ENCODE data around the gene JAM3.
"Not testable (repeated sequence)": the region's sequence is repeated elsewhere in the genome, so short reads cannot be mapped to it uniquely, and the experiment has no call there.

Gene JAM3

DNA sequence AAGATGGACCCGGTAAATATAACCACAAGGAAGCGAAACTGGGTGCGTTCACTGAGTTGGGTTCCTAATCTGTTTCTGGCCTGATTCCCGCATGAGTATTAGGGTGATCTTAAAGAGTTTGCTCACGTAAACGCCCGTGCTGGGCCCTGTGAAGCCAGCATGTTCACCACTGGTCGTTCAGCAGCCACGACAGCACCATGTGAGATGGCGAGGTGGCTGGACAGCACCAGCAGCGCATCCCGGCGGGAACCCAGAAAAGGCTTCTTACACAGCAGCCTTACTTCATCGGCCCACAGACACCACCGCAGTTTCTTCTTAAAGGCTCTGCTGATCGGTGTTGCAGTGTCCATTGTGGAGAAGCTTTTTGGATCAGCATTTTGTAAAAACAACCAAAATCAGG, 80.5 kb downstream of the JAM3 start:
- no peak for DNase-seq

- DNase-seq = no peak
Measured at GRCh38 chr11:134150195-134150903, 81.5 kb downstream of the JAM3 start.

DNA sequence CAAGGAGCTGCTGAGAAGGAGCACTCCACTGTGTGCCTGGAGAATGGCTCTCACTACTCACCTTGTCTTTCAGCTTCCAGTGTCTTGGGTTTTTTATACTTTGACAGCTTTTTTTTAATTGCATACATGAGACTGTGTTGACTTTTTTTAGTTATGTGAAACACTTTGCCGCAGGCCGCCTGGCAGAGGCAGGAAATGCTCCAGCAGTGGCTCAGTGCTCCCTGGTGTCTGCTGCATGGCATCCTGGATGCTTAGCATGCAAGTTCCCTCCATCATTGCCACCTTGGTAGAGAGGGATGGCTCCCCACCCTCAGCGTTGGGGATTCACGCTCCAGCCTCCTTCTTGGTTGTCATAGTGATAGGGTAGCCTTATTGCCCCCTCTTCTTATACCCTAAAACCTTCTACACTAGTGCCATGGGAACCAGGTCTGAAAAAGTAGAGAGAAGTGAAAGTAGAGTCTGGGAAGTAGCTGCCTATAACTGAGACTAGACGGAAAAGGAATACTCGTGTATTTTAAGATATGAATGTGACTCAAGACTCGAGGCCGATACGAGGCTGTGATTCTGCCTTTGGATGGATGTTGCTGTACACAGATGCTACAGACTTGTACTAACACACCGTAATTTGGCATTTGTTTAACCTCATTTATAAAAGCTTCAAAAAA, 82.3 kb downstream of the JAM3 start:
- no peak for DNase-seq

DNA sequence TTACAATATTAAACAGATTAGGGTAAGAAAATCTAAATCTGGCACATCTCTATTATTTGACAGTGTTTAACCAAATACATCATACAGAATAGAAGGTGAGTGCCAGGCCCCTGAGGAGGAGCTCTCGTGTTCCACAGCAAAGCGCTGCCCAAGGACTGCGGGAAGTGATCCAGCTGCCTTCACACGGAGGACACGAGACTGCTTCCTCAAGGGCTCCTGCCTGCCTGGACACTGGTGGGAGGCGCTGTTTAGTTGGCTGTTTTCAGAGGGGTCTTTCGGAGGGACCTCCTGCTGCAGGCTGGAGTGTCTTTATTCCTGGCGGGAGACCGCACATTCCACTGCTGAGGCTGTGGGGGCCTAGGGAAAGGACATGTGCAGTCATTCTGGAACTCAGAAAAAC, 83.8 kb downstream of the JAM3 start:
- no peak for DNase-seq

GRCh38 chr11:134153147-134153905, 84.5 kb downstream of the JAM3 start:
- no peak for DNase-seq

GRCh38 chr11:134154441-134154840, 85.6 kb downstream of the JAM3 start:
- no peak for DNase-seq

DNA sequence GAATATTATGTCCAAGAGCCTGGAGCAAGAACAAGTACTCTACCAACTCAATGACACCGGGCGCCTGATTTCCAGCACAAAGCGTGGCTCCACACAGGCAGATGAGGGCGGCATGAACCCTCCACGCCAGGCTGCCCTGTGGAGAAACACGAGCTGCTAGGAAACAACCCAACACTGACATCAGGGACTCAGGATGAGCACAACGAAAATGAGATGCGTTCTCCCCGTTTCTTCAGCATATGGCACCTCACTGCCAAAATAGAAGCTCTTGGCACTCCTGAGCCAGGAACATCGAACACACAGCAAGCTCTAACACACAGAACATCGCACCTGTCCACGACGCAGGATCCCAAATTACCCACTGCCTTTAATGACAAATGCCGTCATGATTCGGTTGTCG, 86.6 kb downstream of the JAM3 start:
- no peak for DNase-seq

DNA sequence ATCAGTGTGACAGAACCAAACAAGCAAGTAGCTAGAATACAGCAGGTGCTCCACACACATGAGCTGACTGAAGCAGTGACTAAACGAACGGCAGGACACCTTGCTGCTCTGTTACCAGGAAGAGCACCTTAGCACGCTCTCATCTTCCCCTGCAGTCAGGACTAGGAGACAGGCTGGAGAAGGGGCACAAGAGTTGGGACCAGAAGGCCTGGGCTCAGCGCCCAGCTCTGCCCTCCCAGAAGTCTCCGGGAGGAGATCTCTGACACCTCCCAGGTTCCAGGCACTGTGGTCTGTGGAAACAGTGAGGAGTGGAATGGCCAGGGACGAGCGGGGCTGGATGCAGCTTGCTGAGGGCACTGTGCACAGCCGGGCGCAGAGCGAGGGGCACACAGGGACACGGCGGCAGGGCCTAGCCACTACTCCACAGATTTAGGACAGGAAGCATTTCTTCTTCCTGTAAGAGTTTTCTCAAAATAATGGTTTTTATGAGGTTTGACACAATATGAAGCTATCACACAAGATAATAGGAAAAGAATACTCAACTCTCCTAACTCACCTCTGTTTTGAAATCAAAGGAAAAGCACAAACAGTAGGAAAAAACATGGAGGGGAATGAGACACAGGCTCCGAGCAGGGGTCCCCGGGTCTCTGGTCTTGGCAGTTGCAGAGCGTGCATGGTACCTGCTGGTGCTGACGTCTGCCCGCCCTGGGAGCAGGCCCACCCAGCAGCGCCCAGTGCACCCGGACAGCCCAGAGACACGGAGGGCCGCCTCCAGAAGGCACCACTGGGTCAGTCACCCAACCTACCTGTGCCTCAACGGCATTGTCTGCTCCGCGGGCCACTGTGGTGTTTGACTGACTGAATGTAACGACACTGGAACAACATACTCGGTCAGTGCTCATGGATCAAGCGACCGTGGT, 87.3 kb downstream of the JAM3 start:
- no peak for DNase-seq

DNA sequence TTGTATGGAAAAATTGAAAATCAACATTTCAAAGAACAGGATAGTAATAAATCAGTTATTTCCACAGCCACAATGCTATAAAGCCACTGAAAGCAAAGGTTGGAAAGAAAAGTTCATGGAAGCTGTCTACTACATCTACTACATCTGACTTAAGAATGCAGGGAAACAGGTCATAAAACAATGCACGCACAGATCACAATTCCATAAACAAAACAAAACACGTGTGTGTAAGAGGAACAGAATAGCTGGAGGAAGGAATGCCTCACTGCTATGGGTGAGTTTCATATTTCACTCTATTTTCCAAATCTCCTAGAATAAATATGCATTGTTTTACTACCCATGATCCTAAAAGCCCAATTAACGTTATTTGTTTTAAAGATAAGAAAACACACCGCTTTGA, 88.6 kb downstream of the JAM3 start:
- no peak for DNase-seq

DNA sequence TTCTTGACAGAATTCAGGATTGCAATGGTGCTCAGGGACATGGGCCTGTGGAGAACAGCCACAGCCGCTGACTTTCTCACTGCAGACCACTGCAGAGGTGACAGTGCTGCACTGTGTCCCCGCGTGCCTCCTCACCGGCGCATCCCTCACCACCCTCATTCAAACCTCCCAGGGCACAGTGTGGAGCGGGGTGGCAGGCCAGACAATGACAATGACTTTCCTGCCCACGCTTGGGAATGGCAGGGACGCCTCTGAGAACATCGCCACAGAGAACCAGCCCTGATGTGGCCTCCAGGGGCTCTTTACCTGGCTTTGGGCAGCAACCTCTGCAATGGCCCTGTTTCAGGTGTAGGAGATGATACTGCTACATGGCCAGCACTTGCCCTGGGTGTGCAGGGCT, 89.2 kb downstream of the JAM3 start:
- DNase-seq = no peak

DNA sequence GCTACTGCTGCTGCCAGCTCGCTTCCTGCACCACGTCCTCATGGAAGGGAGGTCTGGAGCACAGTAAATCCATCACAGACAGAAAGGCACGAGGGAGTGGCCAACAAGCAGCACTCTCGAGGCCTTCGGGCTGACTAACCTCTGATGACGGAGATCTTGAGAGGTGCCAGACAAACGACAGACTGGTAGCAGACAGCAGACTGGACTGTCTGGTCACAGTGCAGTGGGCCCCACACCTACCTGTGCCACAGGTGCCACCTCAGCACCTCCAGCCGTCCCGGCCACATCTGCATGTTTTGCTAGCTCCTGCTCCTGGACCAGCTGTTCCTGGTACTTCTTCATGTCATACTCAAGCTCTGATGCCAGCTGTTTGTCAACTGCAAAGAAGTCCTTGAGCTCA, 90.8 kb downstream of the JAM3 start:
- no peak for DNase-seq

DNA sequence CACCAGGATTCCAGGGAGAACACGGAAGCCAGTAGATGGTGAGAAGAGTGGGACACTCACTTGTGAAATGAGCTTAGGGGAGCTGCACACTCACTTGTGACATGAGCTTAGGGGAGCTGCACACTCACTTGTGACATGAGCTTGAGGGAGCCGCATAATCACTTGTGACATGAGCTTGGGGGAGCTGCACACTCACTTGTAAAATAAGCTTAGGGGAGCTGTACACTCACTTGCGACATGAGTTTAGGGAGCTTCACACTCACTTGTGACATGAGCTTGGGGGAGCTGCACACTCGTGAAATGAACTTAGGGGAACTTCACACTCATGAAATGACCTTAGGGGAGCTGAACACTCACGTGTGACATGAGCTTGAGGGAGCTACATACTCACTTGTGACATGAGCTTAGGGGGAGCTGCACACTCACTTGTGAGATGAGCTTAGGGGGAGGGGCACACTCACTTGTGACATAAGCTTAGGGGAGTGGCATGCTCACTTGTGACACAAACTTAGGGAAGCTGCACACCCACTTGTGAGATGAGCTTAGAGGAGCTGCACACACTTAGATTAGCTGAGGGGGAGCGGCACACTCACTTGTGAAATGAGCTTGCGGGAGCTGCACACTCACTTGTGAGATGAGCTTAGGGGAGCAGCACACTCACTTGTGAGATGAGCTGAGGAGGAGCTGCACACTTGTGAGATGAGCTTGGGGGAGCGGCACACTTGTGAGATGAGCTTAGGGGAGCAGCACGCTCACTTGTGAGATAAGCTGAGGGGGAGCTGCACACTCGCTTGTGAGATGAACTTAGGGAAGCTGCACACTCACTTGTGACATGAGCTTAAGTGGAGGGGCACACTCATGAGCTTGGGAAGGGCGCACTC, 95.9 kb downstream of the JAM3 start:
- DNase-seq = no peak

GRCh38 chr11:134170177-134170918, 101.5 kb downstream of the JAM3 start:
- no peak for DNase-seq

DNA sequence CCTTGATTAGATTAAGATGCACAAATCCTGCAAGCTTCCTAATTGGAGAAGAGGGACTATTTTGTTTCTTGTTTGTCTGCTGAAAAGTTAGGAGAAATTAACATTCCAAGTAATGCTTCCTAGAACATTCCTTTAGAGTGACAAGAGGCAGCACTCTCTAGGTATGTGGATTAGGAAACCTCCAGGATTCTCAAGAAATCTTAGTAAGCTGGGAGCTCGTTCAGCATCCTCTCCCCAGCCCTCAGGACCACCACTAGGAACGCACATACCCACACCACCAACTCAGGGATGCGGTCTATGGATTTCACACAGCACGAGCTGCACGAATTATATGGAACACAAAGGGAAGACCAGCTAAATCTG, 102.0 kb downstream of the JAM3 start:
- no peak for DNase-seq

- DNase-seq = no peak
Measured at GRCh38 chr11:134171951-134172350, 103.1 kb downstream of the JAM3 start.

- DNase-seq = no peak
Measured at GRCh38 chr11:134173296-134173695, 104.4 kb downstream of the JAM3 start.

DNA sequence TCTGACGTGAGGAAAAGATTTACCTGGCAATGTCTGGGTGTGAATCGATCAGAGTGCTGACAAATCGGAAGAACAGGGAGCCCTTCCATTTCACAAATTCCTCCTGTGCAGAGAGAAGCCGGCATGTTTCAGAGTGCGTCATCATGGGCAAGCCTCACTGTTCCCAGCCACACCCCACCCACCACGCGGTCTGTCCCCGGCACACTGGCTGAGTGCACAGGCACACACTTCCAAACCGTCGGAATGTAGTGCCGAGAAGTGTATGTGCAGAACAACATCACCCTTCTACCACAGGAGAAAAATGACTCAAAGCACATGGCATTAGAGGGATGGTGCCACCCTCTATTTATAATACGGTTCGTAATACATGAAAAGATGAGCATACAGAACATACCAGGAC, 107.4 kb downstream of the JAM3 start:
- no peak for DNase-seq

DNA sequence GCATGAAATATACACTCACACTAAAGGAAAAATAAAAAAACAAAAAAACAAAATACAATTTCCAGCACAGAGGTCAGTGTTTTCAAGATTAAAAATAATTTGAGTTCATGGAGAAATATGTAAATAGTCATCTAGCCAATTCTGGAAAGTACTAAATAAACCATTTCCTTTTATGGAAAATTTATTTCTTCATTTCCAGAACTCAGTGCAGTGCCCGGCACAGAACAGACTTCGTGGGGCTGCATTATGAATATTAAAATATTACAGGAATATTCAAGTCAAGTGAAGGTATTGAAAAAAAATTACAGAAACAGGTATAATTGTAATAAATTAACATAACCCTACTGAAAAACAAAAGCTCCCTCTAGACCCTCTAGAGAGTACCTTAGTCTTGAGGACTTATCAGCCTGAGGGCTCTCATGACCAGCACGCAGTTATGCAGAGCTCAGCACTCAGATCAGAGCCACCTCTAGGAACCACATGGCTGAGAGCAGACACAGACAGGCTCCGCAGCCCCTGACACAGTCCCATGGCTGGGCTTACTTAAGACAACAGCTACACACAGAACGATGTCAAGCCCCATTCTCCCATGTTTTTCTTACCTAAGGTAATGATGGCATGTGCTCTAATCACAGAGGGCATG, 109.3 kb downstream of the JAM3 start:
- DNase-seq = no peak

DNA sequence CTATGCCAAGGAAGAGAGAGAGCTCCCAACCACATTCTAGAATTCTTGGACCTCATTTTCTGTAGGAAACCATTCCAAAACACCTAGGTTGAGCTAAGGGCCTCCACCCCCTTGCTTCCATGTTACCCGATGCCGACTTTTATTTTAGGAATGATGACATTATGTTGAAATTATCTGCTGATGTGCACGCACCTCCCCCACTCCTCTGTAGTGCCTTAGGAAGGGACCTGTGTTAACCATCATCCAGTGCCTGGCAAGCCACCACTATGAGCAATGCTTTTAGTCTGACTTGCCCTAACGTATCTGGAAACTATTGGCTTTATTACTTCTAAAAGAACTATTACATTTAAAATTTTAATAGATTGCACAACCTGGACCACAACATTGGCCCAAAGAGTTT, 112.8 kb downstream of the JAM3 start:
- no peak for DNase-seq

- DNase-seq = not testable (repeated sequence)
Measured at GRCh38 chr11:134188092-134188491, 119.2 kb downstream of the JAM3 start.

DNA sequence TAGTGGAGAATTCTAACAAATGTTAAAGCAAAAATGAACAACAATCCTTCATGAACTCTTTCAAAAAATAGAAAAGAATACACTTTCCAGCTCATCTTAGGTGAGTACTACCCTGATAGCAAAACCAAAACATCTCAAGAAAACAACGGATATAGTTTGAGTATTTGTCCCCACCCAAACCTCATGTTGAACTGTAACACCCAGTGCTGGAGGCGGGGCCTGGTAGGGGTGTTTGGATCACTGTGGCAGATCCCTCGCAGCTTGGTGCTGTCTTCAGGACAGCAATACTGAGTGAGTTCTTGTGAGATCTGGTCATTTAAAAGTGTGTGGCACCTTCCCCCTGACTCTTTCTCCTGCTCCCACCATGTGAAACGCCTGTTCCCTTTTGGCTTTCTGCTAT, 127.9 kb downstream of the JAM3 start:
- no peak for DNase-seq
